ENCODE measurements around the gene RHOU. TPM values are rescaled to one million over a fixed set of nuclear protein-coding genes. Genes with fewer than 3 reads are reported as not detected.

The RHOU gene
- 0.94 and 1.1 TPM in 2 replicates for total RNA-seq

GRCh38 chr1:228734881-228735801 is at the start of gene RHOU:
Gene RHOU (plus strand): TSS chr1:228735479. CDS start chr1:228735743, 264 bp downstream.

Other genes with a start within 250 kb of the RHOU start
- gene RNF187, start 248.1 kb upstream of the RHOU start, total RNA-seq = 37.7 and 47.4 TPM in 2 replicates

Measured in mammary microvascular endothelial cell (primary cell).